Upper lobe of left lung (tissue), 4 donors: ENCODE results near the gene FOXJ1.

Source experiments
- CTCF ChIP-seq, 6 experiments: fragments of 450-650 bp in 4 of 6; fragments of 200-600 bp in 2 of 6; sonication (generic) in 2 of 6; IDR thresholded peaks; one replicate each; pipeline ENCODE4 v1.5.1; 2016 to 2019; ENCODE audit warnings: antibody characterized with exemption in 6 of 6
- EP300 ChIP-seq, 4 donors: sonication (generic); formaldehyde crosslinking; IDR thresholded peaks; one replicate each; pipeline ENCODE4 v1.5.1; 2017; ENCODE audit warnings: antibody characterized with exemption in 4 of 4, control low read depth in 2 of 4
- POLR2A ChIP-seq, 4 donors: fragments of 450-650 bp; IDR thresholded peaks; one replicate each; pipeline ENCODE4 v1.5.1; 2016 to 2017; ENCODE audit warnings: antibody characterized with exemption in 4 of 4, mild to moderate bottlenecking in 2 of 4
- POLR2AphosphoS5 ChIP-seq, 2 donors: sonication (generic); formaldehyde crosslinking; IDR thresholded peaks; one replicate each; pipeline ENCODE4 v1.5.1; 2017; ENCODE audit warnings: antibody characterized with exemption in 2 of 2

- no peak for TF ChIP-seq POLR2A (IDR thresholded peaks at IDR 0.05)
- TF ChIP-seq CTCF (IDR thresholded peaks at IDR 0.05) = no peak
- TF ChIP-seq POLR2AphosphoS5 (IDR thresholded peaks at IDR 0.05) = no peak
- no peak for TF ChIP-seq EP300 (IDR thresholded peaks at IDR 0.05)
These were observed 9.9 kb downstream of the FOXJ1 start for GRCh38 chr17:76131051-76131691.
